Measurements from ENCODE around the gene PRKCH.

The PRKCH gene

GRCh38 chr14:61538464-61539022 lies 217.2 kb downstream of the PRKCH start:
- TF ChIP-seq CTCF (IDR thresholded peaks at IDR 0.05; ENCODE audit: insufficient read depth, missing control alignments), result no peak
- DNase-seq (ENCODE audit: insufficient read length, low spot score) (no peak), FAIRE-seq (no peak)

GRCh38 chr14:61539631-61540030 lies 218.3 kb downstream of the PRKCH start:
- FAIRE-seq, result no peak
- TF ChIP-seq CTCF (IDR thresholded peaks at IDR 0.05; ENCODE audit: insufficient read depth, missing control alignments), result no peak
- DNase-seq (ENCODE audit: insufficient read length, low spot score), result no peak

- TF ChIP-seq CTCF (IDR thresholded peaks at IDR 0.05; ENCODE audit: insufficient read depth, missing control alignments), result no peak
These were observed 219.6 kb downstream of the PRKCH start for GRCh38 chr14:61540931-61541330.

GRCh38 chr14:61542848-61543790 lies 221.7 kb downstream of the PRKCH start:
- TF ChIP-seq CTCF (IDR thresholded peaks at IDR 0.05; ENCODE audit: insufficient read depth, missing control alignments), result no peak
- DNase-seq (ENCODE audit: insufficient read length, low spot score) (no peak), FAIRE-seq (no peak)

More at GRCh38 chr14:61540931-61541330, 219.6 kb downstream of the PRKCH start:
- FAIRE-seq, result no peak
- DNase-seq (ENCODE audit: insufficient read length, low spot score), result no peak

GRCh38 chr14:61543946-61544345 lies 222.6 kb downstream of the PRKCH start:
- DNase-seq (ENCODE audit: insufficient read length, low spot score), result no peak
- no peak for TF ChIP-seq CTCF (IDR thresholded peaks at IDR 0.05; ENCODE audit: insufficient read depth, missing control alignments)
- no peak for FAIRE-seq

- no peak for DNase-seq (ENCODE audit: insufficient read length, low spot score)
- FAIRE-seq, result no peak
- no peak for TF ChIP-seq CTCF (IDR thresholded peaks at IDR 0.05; ENCODE audit: insufficient read depth, missing control alignments)
These were observed 223.3 kb downstream of the PRKCH start for GRCh38 chr14:61544448-61545330.
